Colonic mucosa (tissue), 4 donors: Measurements from ENCODE around the gene ACOX1. TPM values are rescaled to one million over a fixed set of nuclear protein-coding genes. Genes with fewer than 3 reads are reported as not detected.

Experiments used
- DNase-seq: peaks from one replicate; pipeline ENCODE4 v3.0.0-alpha.2; 2020
- H3K27ac ChIP-seq: fragments of 200-600 bp; one replicate; pipeline ENCODE4 v1.8.0; 2021
- H3K27me3 ChIP-seq: fragments of 200-600 bp; one replicate; pipeline ENCODE4 v1.8.0; 2021
- H3K36me3 ChIP-seq: fragments of 200-600 bp; one replicate; pipeline ENCODE4 v1.8.0; 2021
- H3K4me1 ChIP-seq: fragments of 200-600 bp; one replicate; pipeline ENCODE4 v1.8.0; 2021; ENCODE audit warnings: mild to moderate bottlenecking
- H3K4me3 ChIP-seq: fragments of 200-600 bp; one replicate; pipeline ENCODE4 v1.8.0; 2021
- H3K9ac ChIP-seq, 2 donors: one replicate each; pipeline ENCODE4 v1.7.0; 2013; ENCODE audit warnings: control low read depth in 2 of 2, low read depth in 2 of 2, low read length in 2 of 2
- H3K9me3 ChIP-seq: fragments of 200-600 bp; one replicate; pipeline ENCODE4 v1.8.0; 2021
- CTCF ChIP-seq: fragments of 200-600 bp; IDR thresholded peaks from one replicate; pipeline ENCODE4 v1.8.0; 2022; ENCODE audit warnings: antibody characterized with exemption, mild to moderate bottlenecking
- intact Hi-C: fragments of 100-400 bp; cut with DNase I; formaldehyde crosslinking; loops from one replicate; pipeline ENCODE4 v1.14.1; 2022
- total RNA-seq, 2 donors: library from RNA; stranded (reverse); fragmentation: NEBNext Ultra II Directional in 1 of 2; extraction: Animal tissue kit (Norgen Biotek cat#: 25700) in 1 of 2; gene quantifications; one replicate each; pipeline ENCODE4 v1.2.1, GENCODE V29; 2021
- donor health status: healthy.
- donor health status: DM: no; HTN: no; CAD: no.
- donor health status: DM: no; HTN: no; CAD: no.

Gene ACOX1
- total RNA-seq, 2 donors from 2014 or later, result 110 to 136 TPM

- intact Hi-C loops, result no loop called here
- Histone ChIP-seq H3K9me3 (no peaks in the 10 kb centered on the region), H3K9ac (no peak overlapping the region), H3K4me3 (no peak overlapping the region), H3K36me3 (no peaks in the 10 kb centered on the region), H3K27me3 (no peaks in the 10 kb centered on the region), H3K4me1 (no peaks in the 10 kb centered on the region), H3K27ac (no peak overlapping the region)
- no peak for TF ChIP-seq CTCF
- no peak for DNase-seq
Observed at GRCh38 chr17:75920045-75920560, 58.9 kb downstream of the ACOX1 start.

DNA sequence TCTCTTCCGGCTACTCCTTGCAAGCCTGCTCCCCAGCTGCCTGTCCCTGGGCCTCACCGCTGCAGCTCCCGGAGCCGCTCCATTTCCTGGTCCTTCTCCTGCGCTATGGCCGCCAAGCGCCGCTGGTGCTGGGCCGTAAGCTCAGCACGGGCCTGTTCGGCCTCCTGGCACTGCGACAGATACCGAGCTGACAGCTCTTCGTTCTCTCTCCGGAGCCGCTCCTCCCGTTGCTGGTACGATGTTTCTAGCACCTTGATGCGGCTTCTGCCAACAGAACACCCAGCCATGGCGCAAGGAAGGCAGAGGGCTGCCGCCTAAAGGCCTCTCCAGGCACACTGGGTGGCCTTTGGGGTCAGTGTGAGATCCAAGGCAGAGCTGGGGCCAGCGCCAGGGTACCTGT, 59.4 kb downstream of the ACOX1 start:
- H3K27ac ChIP-seq, result no peak overlapping the region
- no peaks in the 10 kb centered on the region for H3K36me3 ChIP-seq
- no peak overlapping the region for H3K4me3 ChIP-seq
- no peaks in the 10 kb centered on the region for H3K27me3 ChIP-seq
- no peak overlapping the region for H3K9ac ChIP-seq
- H3K4me1 ChIP-seq, result no peaks in the 10 kb centered on the region
- H3K9me3 ChIP-seq, result no peaks in the 10 kb centered on the region
- intact Hi-C loops, result no loop called here
- TF ChIP-seq CTCF, result no peak
- no peak for DNase-seq

DNA sequence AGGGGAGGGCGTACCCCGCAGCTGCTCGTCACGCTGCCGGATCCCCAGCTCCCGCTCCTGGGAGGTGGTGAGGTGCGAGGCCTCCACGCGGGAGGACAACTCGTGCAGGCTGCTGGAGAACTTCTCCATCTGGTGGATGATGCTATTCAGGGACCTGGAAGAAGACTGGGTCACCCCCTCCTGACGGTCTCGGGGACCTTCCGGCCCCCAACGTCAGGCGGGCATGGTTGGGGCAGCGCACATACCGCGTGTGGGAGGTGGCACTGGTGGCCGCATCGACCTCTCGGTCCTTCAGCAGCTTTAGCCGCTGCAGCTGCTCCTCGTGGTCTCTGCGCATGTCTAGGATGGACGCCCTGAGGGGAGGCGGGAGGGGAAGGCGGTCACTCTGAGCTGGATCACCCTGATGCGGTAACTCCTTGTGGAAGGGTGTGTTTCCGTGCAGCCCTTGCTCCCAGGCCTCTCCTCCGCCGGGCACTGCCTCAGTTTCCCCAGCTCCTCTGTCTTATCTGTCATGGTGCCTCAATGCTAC, 61.0 kb downstream of the ACOX1 start:
- Histone ChIP-seq H3K36me3 (no peaks in the 10 kb centered on the region), H3K9ac (no peak overlapping the region), H3K4me1 (no peaks in the 10 kb centered on the region), H3K9me3 (no peaks in the 10 kb centered on the region), H3K27me3 (no peaks in the 10 kb centered on the region), H3K4me3 (no peak overlapping the region), H3K27ac (no peak overlapping the region)
- DNase-seq, result no peak
- intact Hi-C loops, result no loop called here
- no peak for TF ChIP-seq CTCF

DNA sequence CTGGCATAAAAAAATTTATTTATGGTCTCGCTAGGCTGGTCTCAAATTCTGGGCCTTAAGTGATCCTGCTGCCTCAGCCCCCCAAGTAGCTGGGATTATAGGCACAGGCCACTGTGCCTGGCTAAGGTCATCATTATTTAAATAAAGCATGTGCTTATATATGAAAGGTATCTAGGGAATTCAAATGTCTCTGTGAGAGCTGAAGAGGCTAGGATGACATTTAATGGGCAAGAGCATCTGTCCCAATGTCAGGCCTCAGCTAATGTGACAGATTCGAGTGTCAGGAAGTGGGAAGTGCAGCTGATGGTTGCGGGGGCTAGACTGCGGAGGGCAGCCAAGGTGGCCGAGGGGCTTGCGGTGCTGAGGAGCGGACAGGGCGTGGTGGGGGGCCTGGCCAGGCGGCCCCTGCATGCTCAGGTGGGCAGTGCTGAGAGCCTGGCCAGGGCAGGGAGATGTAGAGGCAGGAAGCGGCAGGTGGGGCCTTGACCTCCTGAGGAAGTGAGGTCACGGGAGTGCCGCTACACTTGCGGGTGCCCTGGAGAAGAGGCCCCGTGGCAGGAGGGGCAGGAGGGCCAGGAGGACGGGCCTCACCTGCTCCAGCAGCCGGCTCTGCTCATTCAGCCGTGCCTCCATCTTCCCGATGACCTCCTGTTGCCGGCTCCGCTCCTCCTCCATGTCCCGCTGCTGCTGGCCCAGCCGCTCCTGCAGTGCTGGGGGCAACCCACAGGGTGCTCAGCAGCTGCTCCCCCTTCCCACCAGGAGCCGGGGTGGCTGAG, 61.6 kb downstream of the ACOX1 start:
- no peak for DNase-seq
- Histone ChIP-seq H3K4me3 (no peak overlapping the region), H3K9ac (no peak overlapping the region), H3K36me3 (no peaks in the 10 kb centered on the region), H3K4me1 (no peaks in the 10 kb centered on the region), H3K27ac (no peak overlapping the region), H3K27me3 (no peaks in the 10 kb centered on the region), H3K9me3 (no peaks in the 10 kb centered on the region)
- no peak for TF ChIP-seq CTCF
- intact Hi-C loops, result no loop called here

GRCh38 chr17:75915268-75915667, 63.7 kb downstream of the ACOX1 start:
- intact Hi-C loops, result no loop called here
- Histone ChIP-seq H3K4me1 (no peaks in the 10 kb centered on the region), H3K27me3 (no peaks in the 10 kb centered on the region), H3K36me3 (no peaks in the 10 kb centered on the region), H3K27ac (no peak overlapping the region), H3K9ac (no peak overlapping the region), H3K4me3 (no peak overlapping the region), H3K9me3 (no peaks in the 10 kb centered on the region)
- no peak for DNase-seq
- no peak for TF ChIP-seq CTCF
